HG03432 (cell line): ENCODE results near the gene PTPRN2.

Source experiments
- ATAC-seq: cut with Tn5 transposase; IDR thresholded peaks from one replicate; pipeline ENCODE4 v1.9.1; 2021; ENCODE audit warnings: mild to moderate bottlenecking, moderate library complexity; ENCODE audit not compliant: unreplicated experiment

The PTPRN2 gene

GRCh38 chr7:157822688-157823031, 765.0 kb downstream of the PTPRN2 start:
- ATAC-seq = no peak

GRCh38 chr7:157821959-157822687, 765.5 kb downstream of the PTPRN2 start:
- ATAC-seq = no peak

GRCh38 chr7:157820796-157821195, 766.8 kb downstream of the PTPRN2 start:
- ATAC-seq = no peak

DNA sequence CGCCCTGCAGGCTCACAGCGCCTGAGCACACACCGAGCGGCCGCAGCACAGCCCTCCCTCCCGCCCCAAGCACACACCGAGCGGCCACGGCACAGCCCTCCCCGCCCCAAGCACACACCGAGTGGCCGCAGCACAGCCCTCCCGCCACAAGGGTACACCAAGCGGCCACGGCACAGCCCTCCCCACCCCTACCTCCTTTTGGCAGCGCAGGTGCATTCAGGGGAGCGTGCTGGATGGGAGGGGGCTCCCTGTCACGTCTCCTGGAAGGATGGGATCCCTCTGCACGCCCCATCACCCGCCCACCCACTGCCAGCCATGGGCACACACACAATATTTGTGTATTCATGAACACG, 768.2 kb downstream of the PTPRN2 start:
- no peak for ATAC-seq

DNA sequence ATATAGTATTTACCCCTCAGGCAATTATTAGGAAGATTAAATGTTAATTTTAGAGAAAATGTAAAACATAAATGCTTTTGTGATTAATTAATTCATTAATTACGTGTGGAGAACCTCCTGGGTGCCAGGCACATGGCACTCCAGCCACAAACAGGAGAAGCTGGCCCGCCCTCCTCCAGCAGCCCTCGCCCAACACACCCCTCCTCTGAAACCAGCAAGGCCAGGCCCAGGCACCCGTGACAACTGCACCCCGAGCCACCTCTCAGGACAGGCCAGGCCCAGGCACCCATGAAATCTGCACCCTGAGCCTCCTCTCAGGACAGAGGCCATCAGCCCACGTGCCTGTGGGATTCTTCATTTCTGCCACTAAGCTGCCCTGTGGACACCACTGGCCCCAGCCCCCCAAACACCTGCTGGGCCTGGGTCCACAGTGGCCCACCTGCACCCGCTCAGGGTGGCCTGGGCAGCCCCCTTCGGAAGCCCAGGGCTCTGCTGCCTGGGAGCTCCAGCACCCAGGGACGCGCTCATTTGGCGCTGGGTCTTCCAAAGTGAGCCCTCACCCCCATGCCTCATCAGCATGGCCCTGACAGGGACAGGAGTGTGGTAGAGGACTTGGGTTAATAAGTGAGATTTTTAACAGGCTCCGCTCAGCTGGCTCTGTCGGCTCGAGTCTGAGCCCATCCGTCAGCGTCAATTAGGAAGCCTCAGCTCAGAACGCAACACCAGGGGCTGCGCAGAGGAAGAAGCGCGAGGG, 768.7 kb downstream of the PTPRN2 start:
- ATAC-seq = no peak

DNA sequence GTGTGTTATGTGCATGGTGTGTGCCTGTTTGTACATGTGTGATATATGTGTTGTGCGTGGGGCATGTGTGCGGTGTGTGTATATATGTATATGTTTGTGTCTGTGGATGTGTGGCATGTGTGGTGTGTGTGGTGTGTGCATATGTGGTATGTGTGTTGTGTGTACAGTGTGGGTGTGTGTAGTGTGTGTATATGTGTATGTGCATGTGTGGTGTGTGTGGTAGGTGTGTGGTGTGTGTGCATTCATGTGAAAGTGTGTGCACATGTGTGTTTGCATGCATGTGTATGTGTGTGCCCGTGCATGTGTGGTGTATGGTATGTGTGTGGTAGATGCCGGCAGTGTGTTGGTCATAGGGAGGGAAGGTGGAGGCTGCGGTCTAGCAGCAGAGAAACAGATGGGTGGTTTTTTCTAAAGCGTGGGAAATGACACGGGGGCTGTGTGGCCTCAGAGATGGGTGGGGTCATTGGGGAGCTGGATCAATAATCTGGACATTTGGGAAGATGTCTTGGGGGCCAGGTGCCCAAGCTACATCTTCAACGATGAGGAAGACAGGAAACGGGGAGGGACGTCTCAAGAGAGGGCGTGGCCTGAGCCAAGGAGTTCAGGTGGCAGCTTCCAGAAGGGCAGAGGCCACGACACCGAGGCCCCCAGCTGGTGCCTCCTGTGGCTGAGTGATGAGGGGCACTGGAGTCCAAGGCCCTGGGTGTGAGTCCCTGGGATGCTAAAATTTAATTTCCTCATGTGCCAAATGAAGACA, 769.5 kb downstream of the PTPRN2 start:
- ATAC-seq = no peak

- no peak for ATAC-seq
Measured at GRCh38 chr7:157817433-157817832, 770.2 kb downstream of the PTPRN2 start.

DNA sequence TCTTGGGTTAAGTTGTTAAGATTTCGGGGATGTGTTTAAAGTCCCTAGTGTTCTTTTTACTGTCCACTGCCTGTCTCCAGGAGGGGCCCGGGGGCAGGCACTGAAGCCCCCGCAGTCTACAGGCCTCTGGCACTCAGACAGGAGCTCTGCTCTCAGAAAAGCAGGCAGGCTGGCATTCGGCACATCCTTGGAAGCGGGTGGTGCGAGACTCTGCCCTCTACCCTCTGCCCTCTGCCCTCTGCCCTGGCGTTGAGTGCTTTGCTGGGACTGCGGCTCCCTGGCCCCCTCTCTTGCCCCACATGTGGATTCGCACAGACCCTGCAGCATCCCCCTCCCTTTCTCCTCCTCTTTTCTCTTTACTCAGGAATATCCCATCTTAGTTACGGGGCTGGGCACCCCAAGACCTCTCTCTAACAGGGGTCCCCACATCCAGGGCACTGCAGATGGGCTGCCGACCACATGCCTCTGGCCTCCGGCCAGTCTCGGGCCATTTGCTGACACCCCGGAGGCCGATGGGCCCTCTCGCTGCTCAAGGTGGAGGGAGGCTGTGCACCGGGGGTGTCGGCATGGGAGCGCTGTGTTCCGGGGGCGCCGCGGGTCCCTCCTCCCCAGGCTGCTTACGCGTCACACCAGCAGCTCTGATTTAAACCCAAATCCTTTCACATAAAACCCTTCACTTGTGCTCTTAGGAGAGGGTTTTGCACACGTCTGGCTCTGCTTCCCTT, 770.9 kb downstream of the PTPRN2 start:
- ATAC-seq = no peak

DNA sequence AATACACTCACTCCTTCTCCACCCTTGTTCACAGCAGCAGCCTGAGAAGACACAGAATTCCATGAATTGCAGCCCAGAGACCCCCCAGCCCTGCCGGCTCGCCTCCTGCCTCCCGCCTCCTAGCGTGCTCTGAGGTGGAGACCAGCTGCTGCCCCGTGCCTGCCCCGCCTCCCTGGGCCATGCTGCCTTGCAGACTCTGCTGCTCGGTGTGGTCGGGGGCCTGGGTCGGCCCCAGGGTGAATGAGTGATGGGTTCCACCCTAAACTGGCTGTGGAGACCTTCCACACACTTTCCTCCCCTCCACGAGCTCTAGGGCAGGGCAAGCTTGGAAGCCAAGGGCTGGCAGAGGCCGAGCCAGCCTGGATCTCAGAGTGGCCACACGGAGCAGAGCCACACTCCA, 771.5 kb downstream of the PTPRN2 start:
- no peak for ATAC-seq

GRCh38 chr7:157815706-157816022, 772.0 kb downstream of the PTPRN2 start:
- no peak for ATAC-seq

GRCh38 chr7:157814931-157815705, 772.5 kb downstream of the PTPRN2 start:
- no peak for ATAC-seq

DNA sequence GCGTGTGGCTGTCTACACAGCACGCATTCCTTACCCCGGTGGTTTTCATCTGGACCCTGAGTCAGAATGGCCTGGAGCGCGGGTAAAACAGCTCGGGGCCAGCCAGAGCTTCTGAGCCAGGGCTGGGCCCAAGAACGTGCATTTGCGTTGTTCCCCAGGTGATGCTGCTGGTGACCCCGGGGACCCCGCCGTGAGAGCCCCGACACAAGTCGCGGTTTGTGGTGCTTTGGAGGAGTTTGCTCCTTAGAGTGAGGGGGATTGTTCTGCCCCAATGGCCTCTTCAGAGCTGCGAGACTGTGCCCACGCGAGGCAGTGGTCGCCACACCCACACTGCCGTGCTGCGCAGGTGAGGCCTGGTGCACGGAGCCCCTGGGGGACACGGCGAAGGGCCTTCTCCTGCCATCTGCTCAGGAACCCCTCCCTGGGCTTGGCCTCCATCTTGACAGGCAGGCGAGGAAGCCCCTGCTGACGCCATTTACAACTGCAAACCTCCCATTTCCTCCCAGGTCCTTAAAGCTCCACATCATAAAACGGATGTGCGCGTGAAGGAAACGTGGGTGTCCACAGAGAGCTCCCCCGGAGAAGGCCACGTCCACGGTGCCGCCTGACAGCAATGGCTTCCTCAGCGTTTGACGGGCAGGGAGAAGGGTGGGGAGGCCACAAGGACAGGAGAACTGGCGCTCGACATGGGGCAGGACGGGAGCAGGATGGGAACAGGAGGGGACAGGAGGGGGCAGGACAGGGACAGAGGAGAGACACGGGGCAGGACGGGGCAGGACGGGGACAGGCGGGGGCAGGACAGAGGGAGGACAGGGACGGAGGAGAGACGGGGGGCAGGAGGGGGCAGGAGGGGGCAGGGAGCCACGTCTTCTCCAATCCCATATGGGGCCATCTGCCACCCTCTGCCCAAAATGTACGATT, 773.6 kb downstream of the PTPRN2 start:
- ATAC-seq = no peak

- ATAC-seq = no peak
Measured at GRCh38 chr7:157813053-157813452, 774.6 kb downstream of the PTPRN2 start.

DNA sequence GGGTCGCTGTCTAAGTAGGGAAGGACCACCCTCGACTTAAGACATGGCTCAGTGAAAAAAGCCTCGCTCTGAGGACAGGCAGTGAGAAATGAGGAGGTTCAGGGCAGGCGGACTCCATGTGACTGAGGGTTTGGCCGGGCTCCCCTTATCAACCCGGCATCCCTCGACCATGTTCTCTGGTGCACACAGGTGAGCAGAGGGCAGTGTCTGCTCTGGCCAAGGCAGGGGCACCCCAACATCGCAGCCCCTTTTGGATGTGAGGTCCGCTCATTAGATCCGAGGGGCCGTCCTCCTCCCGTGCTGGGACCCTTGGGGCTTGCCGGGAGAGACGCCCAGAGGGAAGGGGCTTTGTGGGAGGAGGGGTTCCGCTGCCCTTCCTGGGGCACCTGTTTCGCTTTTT, 775.7 kb downstream of the PTPRN2 start:
- no peak for ATAC-seq

DNA sequence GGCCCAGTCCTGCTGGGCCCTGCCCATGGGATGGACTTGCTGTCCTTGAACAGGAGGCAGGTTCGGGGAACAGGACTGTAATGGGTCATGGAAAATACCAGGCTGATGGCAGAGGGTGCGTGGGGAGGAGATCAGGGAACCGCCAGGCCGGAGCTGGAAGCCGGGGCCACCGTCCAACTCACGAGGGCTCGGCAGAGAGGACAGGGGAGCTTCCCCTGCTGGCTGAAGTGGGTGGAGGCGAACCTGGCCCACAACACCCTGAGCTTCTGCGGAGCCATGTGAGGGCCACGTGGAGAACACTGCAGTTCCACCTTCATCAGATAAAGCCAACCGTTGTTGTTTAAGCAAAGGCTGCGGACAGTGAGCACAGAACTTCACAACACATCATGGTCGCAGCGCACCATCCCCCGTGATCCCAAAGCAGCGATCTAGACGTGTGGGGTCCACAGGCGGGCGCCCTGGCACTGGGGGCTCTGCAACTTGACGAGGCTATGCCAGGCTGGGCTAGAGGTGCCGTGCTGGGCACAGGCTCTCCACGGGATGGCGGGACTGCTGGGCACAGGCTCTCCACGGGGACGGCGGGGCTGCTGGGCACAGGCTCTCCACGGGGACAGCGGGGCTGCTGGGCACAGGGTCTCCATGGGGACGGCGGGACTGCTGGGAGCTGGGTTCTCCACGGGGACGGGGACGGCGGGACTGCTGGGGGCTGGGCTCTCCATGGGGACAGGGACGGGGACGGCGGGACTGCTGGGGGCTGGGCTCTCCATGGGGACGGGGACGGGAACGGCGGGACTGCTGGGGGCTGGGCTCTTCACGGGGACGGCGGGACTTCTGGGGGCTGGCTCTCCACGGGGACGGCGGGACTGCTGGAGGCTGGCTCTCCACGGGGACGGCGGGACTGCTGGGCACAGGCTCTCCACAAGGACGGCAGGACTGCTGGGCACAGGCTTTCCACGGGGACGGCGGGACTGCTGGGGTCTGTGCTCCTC, 777.5 kb downstream of the PTPRN2 start:
- no peak for ATAC-seq

GRCh38 chr7:157809154-157809862, 778.3 kb downstream of the PTPRN2 start:
- ATAC-seq = no peak

DNA sequence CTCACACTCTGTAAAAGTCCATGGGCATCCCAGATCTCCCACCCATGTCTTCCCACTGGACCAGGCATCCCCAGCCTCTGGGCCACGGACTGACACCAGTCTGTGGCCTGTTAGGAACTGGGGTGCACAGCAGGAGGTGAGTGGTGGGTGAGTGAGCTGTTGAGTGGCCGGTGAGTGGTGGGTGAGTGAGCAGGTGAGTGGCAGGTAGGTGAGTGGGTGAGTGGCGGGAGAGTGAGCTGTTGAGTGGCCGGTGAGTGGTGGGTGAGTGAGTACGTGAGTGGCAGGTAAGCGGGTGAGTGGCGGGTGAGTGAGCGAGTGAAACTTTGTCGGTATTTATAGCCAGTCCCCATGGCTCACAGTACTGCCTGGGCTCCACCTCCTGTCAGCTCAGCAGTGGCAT, 779.6 kb downstream of the PTPRN2 start:
- no peak for ATAC-seq

GRCh38 chr7:157807510-157807909, 780.1 kb downstream of the PTPRN2 start:
- ATAC-seq = no peak
